GM18858 (cell line): Measurements from ENCODE around the gene RABL6.
"Not testable (repeated sequence)": the region's sequence is repeated elsewhere in the genome, so short reads cannot be mapped to it uniquely, and the experiment has no call there.

Experiments
- ATAC-seq: cut with Tn5 transposase; IDR thresholded peaks from one replicate; pipeline ENCODE4 v1.9.1; 2021; ENCODE audit not compliant: unreplicated experiment

RABL6 gene

DNA sequence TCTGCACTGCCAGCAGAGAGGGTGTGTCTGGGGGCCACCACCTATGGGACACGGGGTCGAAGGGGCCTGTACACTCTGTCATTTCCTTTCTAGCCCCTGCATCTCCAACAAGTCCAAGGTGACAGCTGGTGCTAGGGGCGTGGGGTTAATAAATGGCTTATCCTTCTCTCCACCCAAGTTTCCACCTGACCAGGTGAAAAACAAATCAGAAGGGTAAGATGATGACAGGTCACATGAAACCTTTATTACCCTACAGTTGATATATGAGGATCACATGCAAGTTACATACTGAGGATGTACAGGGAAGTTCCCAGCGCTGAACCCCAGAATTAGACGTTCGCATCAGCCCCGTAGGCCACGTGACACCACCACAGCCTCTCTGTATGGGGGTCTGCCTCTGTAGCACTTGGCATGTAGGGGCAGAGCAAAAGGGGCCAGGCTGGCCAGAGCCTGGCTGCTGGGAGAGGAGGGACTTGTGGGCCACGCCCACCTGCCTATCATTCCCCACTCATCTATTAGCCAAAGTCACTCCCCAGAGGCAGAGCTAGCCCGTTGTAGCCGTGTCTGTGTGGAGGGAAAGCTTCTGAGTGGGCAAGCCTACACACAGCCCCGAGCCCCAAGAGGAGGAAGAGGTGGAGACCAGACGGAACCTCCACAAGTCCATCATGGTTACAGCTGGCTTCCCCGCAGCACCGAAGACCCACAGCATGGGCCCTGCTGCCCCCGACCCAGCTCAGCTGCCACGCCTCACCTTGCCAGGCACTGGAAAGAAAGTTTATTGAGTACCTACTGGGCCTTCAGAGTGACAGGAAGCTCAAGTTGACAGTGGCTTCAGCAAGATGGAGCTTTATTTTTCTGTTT, 14.4 kb upstream of the RABL6 start:
- no peak for ATAC-seq

DNA sequence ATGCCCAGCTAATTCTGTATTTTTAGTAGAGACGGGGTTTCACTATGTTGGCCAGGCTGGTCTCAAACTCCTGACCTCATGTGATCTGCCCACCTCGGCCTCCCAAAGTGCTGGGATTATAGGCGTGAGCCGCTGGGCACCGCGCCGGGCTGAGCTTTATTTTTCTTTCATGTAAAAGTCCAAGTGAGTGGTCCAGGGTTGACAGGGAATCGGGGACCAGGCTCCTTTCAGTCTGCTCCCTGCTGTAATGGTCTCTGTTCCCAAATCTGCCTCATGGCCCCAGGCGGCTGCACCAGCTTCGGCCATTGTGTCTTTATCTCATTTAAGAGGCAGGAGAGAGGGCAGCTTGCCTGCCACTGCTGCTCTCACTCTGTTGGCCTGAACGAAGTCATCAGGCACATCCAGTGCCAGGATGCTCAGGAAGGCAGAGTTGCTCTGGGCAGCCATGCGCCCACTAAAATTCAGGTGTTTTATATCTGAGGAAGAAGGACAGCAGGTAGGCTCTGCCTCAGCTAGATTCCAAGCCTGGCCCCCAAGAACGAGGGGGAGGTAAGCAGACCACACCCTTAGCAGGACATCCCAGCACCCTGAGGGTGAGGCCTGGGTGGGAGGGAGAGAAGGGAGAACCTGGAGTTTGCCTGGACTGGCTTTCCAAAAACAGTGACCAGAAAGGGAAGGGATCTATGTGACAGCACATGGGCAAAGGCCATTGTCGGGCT, 13.3 kb upstream of the RABL6 start:
- ATAC-seq, result no peak

- ATAC-seq, result no peak
Observed at GRCh38 chr9:136795000-136795348, 12.8 kb upstream of the RABL6 start.

- ATAC-seq, result no peak
Observed at GRCh38 chr9:136796238-136796774, 11.4 kb upstream of the RABL6 start, which contains the start of gene CCDC183. TSS of gene CCDC183 (plus strand) at chr9:136796338. CDS start at chr9:136796398, 60 bp downstream.

DNA sequence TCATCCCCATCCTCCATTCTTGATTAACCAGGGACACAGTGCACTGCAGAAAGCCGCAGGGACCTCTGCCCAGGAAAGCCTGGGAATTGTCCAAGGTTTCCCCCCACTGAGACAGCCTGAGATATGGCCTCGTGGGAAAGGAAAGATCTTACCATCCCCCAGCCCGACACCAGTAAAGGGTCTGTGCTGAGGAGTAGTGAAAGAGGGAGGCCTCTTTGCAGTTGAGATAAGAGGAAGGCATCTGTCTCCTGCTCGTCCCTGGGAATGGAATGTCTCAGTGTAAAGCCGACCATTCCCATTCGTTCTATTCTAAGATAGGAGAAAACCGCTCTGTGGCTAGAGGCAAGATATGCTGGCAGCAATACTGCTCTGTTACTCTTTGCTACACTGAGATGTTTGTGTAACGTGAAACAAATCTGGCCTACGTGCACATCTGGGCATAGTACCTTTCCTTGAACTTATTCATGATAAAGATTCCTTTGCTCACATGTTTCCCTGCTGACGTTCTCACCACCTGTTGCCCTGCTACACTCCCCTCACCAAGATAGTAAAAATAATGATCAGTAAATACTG, 10.9 kb upstream of the RABL6 start:
- not testable (repeated sequence) for ATAC-seq

DNA sequence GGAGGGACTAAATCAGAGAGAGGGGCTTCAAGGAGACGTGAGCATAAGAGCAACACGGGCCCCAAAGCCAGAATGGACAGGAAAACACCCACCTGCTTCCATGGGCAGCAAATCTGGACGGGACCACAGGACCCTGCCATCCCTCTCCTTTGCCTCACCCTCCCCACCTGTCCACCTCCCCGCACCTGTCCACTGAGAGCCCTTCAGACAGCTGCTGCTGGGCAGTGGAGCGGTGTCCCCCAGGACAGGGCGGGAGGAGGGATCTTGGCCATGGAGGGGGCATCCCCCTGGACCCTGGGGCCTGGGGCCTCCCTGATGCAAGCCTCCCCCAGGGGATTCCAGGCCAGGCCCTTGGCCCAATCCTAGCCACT, 9.1 kb upstream of the RABL6 start:
- ATAC-seq, result no peak

DNA sequence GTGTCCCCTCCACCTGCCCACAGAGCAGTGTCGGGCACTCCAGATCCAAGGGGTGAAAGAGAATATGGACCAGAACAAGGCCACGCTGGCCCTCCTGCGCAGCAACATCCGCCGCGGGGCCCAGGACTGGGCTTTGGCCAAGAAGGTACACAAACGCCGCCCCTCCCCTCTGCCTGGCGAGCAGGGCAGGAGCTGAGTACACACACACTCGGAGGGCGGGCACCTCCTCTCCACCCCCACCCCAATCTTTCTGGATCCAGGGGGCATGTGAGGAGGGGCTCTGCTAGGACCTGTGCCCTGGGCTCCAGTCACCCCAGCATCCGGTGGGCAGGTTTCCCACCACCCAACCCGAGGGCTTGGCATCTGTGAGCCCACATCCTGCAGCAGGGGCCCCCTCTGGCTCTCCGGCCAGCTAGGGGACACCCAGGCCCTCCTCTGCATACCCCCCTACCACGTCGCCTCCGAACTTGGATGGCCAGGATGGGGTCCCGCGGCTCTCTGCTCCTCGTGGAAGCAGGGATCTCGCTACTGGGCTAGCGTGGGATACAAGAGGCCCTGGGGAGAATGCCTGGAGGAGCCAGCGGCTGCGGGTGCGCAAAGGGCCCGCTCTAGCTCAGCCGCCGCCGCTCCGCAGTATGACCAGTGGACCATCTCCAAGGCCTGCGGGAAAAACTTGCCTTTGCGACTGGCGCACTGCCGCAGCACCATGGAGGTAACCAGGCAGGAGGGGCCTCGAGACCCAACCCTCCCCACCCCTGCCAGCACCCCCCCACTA, 8.5 kb upstream of the RABL6 start:
- ATAC-seq, result no peak

DNA sequence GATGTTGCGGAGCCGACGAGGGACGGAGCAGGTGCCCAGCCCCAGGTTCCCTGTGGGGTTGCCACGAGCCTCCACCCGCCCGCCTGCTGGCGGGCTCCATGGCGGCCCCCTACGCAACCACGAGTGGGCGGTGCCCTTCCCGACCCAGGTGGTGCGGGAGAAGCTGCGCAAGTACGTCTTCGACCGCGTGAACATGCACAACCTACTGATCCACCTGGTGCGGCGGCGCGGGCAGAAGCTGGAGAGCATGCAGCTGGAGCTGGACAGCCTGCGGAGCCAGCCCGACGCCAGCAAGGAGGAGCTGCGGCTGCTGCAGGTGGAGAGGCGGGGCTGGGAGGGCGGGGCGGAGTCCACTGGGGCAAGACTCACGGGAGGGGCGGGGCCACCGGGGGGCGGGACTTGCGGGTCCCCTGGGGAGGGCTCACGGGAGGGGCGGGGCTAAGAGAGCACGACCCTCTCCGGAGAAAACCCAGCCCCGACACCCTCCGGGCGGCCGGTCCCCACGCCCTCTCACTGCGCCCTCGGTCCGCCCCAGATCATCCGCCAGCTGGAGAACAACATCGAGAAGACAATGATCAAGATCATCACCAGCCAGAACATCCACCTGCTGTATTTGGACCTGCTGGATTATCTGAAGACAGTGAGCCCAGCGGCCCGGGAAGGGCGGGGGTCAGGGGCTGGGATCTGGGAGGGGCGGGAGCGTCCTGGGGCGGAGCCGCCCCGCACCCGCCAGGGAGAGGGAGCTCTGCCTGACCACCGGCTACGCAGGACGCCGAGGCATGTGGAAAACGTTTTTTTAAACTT, 7.7 kb upstream of the RABL6 start:
- ATAC-seq, result no peak

DNA sequence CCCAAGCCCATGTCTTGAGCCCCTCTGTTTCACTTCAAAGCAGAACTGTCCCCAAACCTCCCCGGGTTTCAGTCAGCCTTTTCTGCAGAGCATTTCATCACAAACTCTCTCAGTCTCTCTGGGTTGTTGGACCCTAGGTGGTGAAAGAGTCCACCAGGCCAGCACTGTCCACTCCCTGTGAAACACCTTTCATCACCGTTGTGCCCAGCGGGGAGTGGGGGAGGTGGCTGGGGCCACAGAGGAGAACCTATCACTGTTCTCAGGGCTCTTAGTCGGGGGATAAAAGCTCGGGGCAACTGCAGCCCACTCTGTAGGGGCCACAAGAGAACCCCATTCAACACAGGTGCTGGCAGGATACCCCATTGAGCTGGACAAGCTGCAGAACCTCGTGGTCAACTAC, 5.4 kb upstream of the RABL6 start:
- no peak for ATAC-seq

DNA sequence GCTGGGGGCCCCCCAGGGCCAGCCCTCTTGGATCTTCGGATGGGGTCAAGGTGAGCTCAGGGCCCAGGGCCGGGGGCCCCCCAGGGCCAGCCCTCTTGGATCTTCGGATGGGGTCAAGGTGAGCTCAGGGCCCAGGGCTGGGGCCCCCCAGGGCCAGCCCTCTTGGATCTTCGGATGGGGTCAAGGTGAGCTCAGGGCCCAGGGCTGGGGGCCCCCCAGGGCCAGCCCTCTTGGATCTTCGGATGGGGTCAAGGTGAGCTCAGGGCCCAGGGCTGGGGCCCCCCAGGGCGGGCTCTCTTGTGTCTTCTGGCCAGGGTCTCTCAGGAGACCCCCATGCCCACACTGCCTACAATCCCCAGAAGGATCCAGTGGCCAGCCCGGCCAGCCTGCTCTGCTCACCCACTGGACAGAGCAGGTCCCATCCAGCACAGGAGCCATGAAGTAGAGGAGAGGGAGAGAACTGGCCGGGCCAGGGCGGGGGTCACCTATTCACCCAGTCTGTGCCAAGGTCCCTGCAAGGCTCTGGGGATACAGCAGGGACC, 4.7 kb upstream of the RABL6 start:
- ATAC-seq, result not testable (repeated sequence)

GRCh38 chr9:136803551-136804508, 3.9 kb upstream of the RABL6 start:
- ATAC-seq, result no peak

- no peak for ATAC-seq
Observed at GRCh38 chr9:136804509-136805206, 3.1 kb upstream of the RABL6 start.

GRCh38 chr9:136805207-136805740, 2.5 kb upstream of the RABL6 start:
- no peak for ATAC-seq

DNA sequence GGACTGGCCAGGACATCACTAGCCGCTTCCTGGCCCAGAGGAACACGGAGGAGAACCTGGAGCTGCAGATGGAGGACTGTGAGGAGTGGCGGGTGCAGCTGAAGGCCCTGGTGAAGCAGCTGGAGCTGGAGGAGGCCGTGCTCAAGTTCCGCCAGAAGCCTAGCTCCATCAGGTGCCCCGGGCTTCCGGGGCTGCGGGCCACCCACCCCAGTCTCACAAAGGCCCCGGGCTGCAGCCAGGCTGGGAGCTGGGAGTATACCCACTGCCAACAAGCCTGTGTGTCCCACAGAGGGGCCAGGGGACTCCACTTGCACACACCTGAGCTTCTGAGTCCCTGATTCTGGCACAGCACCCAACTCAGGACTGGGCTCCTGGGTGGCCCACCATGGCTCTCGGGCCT, 1.7 kb upstream of the RABL6 start:
- no peak for ATAC-seq

DNA sequence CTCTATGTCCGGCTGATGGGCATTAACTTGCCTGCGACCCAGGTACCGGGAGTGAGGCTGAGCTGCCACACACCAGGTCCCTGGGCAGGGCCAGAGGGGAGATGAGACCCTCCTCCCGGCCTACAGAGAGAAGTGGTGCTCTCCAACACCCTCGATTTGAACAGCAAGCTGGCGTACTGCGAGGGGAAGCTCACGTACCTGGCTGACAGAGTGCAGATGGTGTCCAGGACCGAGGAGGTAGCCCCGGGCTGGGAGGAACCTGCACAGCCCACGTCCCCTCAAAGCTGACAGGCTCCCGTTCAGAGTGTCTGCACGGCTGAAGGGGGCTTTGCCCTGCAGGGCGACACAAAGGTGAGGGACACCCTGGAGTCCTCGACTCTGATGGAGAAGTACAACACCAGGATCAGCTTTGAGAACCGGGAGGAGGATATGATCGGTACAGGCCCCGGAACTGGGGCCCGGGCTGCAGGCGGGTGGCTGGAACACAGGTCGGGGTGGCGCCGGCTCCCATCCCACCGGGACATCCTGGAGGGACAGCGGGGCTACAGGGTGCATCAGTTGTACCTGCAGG, 1.0 kb upstream of the RABL6 start:
- no peak for ATAC-seq

DNA sequence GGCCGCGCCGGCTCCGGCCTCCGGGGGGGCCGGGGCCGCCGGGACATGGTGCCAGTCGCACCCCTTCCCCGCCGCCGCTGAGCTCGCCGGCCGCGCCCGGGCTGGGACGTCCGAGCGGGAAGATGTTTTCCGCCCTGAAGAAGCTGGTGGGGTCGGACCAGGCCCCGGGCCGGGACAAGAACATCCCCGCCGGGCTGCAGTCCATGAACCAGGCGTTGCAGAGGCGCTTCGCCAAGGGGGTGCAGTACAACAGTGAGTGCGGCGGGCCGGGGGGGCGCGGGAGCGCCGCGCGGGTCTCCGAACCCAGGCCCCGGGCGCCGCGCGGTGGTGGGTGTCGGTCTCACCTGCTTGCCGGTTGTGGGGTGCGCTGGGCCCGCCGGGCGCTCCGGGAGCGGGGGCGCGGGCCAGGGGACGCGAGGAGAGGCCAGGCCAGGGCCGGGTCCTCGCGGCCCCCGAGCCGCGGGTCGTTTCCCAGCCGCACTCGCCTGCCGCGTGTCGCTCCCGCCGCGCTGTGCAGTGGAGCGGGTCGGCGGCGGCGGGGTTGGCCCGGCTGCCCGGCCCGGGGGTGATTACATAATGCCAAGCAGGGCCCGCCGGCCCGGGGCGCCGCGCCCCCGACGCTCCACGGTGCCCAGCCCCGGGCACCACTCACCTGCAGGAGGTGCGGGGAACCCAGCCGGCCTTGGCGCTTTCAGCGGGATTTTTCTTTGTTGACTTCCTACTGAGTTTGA, 492 bp downstream of the RABL6 start:
- ATAC-seq, result no peak

- no peak for ATAC-seq
Observed at GRCh38 chr9:136808806-136809158, 1.0 kb downstream of the RABL6 start.
